DMS 273 (cell line): ENCODE results near the gene CLPTM1.
"Not testable (repeated sequence)": the region's sequence is repeated elsewhere in the genome, so short reads cannot be mapped to it uniquely, and the experiment has no call there.

Experiments used
- DNase-seq: peaks from one replicate; lab custom pipeline; 2025; ENCODE audit not compliant: unreplicated experiment; lab: John Stamatoyannopoulos, UW

The CLPTM1 gene

DNA sequence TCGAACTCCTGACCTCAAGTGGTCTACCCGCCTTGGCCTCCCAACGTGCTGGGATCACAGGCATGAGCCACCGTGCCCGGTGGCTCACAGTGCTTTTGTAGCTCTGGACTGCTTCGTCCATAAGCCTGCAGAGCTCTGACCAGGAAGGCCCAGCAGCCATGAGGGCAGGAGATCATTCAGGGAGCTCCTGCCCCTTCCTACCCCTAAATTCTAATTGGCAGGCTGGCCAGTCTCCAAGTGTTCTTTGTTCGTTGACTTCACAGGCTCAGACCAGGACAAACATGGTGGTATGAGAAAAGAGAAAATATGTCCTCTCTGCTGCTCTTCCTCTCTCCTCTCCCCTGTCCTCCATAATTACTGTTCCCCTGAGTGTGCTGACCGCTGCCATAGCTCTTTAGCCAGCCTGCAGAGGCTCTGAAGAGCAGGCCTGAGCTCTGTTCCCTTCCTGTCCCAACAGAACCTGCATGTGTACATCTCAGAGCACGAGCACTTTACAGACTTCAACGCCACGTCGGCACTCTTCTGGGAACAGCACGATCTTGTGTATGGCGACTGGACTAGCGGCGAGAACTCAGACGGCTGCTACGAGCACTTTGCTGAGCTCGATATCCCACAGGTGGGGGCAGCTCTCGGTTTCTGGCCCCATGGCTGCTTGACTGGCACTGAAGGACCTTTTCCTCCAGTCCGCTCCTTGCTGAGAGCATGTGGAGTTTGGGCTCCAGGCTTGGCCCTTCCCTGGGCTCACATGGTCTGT, 19.0 kb downstream of the CLPTM1 start:
- DNase-seq, result no peak

DNA sequence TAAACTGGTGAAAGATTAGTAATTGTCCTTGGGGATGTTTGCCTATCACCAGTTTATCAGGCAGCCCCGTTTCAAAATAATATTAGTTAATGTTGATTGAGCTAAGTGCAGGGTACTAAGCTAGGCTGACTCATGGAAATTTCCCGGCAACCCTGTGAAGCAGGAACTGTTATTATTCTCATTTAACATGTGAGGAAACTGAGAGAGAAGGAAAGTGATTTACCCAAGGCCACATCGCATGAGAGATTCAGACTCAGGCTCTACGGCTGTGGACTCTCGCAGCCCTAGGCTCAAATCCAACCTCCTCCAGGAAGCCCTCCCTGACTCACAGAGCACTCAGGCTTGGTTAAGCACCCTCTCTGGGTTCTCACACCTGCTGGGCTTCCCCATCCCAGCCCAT, 19.7 kb downstream of the CLPTM1 start:
- DNase-seq, result no peak

DNA sequence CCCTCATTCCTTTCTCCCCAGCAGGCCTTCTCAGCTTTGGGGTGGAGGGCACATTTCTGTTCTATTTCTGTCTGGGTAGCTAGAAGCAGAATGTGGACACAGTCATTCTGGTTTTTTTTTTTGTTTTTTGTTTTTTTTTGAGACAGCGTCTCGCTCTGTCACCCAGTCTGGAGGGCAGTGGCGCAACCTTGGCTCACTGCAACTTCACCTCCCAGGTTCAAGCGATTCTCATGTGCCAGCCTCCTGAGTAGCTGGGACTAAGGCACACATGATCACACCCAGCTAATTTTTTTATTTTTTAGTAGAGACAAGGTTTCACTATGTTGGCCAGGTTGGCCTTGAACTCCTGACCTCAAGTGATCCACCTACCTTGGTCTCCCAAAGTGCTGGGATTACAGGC, 20.3 kb downstream of the CLPTM1 start:
- DNase-seq, result no peak

DNA sequence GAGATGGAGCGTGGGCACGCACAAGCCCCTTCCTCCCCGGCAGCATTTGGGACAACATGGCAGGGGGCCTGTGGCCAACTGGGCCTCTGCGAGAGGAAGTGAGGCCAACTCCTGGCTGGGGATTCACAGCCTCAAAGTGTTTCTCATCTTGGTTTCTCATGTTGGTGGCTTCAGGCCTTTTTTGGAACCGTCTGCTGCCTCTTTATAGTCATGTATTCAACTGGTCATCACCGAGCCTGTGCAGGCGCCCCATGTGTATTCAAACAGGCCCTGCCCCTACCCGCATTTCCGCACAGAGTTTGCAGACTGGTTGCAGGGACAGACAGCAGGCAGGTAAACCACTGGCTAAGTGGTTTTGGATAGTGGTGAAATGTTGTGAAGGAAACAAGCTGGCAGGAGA, 28.8 kb downstream of the CLPTM1 start:
- no peak for DNase-seq

DNA sequence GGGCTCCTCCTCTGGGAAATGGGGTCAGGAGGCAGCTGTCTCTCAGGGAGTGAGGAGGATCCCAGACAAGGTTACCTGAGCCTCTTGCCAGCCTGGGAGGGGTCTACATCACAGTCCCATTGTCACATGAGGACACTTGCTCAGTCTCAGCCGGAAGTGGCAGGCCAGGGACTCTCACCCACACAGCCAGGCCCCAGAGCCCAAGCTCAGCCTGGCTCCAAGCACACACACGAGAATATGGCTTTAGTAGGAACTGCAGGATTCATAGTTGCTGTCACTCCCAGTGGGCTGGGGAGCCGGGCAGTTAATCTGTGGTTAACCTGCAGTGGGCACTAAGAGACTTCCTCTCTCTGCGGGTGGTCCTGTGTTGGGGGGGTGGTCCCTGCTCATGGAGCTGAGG, 30.3 kb downstream of the CLPTM1 start:
- no peak for DNase-seq

DNA sequence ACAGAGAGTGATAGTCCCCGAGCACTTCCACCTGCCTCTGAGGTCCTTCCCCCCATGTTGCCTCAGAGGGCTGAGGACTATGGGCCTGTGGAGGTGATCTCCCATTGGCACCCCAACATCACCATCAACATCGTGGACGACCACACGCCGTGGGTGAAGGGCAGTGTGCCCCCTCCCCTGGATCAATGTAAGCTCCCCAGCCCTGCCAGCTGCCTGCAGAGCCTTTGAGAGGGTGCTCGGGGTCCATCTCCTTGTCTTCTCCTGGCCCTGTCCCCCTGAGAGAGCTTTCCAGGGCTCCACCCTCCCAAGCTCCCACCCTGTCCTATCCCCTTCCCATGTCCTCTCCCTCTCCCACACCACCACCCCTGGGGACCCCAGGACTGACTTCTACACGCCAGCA, 31.2 kb downstream of the CLPTM1 start:
- DNase-seq, result no peak

DNA sequence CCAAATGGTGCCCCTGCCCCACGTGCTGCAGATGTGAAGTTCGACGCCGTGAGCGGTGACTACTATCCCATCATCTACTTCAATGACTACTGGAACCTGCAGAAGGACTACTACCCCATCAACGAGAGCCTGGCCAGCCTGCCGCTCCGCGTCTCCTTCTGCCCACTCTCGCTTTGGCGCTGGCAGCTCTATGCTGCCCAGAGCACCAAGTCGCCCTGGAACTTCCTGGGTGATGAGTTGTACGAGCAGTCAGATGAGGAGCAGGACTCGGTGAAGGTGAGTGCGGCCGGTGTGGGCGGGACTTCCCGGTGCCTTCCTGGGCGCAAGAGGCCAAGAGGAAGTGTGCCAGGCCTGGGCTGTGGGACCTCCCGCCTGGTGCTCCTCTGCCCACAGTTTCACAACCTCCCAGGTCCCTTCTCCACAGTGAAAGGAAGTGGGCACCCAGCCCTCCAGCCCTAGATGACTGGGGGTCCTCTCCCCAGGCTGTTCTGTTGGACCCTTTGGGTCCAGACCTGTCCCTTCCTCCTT, 32.0 kb downstream of the CLPTM1 start:
- no peak for DNase-seq

DNA sequence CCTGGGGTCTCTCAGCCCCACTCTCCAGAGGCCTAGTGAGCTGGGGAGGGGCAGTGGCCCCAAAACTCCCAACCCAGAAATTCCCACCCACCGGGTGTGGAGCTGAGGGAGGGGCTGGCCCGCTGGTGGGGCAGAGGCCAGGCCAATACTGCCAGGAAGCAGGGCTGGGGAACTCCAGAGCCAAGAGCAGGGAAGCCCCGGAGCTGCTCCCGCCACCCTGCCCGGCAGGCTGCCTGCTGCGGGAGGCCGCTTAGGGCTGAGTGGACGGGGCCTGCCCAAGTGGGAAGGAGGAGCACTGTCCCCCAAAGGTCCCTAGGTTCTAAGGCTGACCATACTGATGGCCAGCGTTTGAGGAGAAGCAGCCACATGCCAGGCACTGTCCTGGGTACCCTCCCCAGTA, 33.1 kb downstream of the CLPTM1 start:
- DNase-seq, result no peak

DNA sequence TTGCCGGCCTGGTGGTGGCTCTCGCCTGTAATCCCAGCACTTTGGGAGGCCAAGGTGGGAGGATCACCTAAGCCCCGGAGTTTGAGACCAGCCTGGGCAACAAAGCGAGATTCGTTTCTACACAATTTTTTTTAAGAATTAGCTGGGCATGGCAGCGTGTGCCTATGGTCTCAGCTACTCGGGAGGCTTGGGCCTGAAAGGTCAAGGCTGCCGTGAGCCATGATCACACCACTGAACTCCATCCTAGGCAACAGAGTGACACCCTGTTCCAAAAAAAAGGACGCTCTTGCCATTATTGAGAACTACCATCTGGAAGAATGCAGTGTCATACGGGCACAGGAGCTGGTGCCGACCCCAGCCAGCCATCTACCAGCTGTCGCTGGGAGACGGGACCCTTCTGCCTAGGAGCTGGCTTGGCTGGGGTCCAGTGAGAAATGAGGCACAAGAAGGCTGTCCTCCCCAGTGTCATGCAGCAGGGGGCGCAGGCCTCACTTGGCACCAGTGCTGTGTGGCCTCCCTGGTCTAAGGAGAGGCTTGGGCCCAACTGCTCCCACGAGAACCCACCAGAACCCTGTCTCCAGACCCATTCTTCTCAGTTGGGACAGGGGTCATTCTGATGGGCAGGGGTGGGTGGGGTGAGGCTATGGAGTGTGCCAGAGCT, 33.8 kb downstream of the CLPTM1 start:
- DNase-seq, result peak; percentile 95

DNA sequence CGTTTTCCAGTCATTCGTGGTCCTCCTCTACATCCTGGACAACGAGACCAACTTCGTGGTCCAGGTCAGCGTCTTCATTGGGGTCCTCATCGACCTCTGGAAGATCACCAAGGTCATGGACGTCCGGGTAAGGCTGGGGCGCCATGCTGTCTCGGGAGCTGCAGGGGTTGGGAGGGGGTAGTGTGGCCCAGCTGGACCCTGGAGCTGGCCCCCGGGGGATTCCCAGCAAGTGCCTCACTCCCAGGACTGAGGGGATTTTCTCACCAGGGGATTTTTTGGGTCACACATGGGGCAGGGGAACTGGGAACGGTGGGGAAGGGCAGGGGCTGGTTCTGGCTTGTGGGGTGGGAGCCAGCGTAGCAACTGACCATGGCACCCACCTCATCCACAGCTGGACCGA, 35.3 kb downstream of the CLPTM1 start:
- no peak for DNase-seq

DNA sequence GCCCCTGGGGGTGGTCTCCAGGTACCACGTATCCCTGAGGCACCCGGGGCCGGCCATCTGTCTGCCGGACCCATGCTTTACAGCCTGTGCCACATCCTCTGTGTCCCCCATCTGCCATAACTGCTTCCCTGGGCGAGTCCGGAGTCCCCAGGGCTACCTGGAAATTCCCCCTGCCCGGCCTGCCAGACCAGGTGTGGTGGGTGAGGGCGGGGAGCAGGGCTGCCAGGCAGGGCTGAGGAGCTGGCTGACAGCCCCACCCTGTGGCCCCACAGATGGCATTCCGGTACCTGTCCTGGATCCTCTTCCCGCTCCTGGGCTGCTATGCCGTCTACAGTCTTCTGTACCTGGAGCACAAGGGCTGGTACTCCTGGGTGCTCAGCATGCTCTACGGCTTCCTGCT, 35.8 kb downstream of the CLPTM1 start:
- no peak for DNase-seq

DNA sequence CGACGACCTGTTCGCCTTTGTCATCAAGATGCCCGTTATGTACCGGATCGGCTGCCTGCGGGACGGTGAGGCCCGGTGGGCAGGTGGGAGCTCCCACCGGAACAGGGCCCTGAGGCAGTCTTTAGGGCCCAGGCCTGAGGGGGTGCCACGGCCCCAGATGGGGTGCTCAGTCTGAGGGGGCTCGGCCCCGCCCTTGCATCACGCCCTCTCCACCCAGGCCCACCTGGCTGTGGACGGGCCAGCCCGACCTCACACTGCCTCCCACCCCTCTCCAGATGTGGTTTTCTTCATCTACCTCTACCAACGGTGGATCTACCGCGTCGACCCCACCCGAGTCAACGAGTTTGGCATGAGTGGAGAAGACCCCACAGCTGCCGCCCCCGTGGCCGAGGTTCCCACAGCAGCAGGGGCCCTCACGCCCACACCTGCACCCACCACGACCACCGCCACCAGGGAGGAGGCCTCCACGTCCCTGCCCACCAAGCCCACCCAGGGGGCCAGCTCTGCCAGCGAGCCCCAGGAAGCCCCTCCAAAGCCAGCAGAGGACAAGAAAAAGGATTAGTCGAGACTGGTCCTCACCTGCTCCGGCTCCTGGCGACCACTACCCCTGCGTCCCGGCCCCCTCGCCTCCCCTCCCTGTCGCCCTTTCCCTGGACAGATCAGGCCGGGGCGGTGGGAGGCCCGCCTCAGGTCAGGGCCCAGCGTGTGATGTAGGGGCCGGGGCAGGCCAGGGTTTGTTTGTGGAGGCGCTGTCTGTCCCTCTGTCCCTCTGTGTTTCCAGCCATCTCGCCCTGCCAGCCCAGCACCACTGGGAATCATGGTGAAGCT, 37.4 kb downstream of the CLPTM1 start:
- no peak for DNase-seq

DNA sequence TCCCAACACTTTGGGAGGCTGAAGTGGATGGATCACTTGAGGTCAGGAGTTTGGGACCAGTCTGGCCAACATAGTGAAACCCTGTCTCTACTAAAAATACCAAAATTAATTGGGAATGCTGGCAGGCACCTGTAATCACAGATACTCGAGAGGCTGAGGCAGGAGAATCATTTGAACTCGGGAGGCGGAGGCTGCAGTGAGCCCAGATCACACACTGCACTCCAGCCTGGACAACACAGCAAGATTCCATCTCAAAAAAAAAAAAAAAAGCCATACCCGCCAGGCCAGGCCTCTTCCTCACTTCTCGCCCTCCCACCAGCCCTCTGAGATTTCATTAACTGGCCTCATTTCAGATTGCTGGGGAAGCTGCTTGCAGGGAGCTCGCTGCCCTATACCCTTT, 38.3 kb downstream of the CLPTM1 start:
- DNase-seq, result no peak

DNA sequence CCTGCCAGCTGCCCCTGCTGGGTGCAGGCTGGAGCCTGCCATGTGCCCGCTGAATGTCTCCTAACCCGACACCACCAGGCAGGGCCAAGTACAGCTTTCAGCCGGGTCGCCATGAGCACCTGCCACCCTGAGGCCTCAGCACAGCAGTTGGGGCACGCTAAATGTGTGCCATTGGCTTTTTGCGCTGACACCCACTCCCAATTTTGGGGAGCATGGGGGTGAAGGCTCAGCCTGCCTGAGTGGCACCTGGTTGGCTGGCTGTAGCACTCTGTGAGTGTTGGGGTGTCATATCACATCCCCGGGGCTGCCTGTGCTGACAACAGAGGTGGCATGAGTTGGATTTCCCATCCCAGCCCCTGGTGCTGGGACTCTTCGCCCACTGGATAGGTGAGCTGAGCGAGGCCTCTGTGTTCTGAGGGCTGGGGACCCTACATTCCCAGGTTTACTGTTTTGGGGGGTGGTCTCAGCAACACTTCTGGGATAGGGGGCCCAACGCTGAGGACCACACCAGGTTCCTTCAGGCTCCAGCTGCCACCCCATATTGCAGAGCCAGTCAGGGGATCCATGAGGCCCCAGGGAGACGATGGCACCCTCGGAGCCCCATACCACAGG, 38.9 kb downstream of the CLPTM1 start:
- peak; percentile 23 for DNase-seq

DNA sequence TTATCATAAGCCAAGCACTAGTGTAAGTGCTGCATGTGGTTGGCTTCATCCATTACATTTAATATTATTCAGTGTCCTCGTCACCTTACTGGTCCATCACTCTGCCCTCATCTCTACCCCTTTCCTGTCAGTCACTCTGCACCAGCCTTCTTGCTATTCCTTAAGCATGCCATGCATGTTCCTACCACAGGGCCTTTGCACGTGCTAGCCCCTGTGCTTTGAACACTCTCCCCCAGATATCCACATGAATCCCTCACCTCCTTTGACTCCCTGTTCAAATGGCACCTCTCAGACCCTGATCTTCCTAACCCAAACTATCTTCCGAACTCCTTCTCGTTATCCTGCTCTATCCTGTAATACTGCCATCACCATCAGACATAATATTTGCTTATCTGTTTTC, 42.8 kb downstream of the CLPTM1 start:
- DNase-seq, result no peak

DNA sequence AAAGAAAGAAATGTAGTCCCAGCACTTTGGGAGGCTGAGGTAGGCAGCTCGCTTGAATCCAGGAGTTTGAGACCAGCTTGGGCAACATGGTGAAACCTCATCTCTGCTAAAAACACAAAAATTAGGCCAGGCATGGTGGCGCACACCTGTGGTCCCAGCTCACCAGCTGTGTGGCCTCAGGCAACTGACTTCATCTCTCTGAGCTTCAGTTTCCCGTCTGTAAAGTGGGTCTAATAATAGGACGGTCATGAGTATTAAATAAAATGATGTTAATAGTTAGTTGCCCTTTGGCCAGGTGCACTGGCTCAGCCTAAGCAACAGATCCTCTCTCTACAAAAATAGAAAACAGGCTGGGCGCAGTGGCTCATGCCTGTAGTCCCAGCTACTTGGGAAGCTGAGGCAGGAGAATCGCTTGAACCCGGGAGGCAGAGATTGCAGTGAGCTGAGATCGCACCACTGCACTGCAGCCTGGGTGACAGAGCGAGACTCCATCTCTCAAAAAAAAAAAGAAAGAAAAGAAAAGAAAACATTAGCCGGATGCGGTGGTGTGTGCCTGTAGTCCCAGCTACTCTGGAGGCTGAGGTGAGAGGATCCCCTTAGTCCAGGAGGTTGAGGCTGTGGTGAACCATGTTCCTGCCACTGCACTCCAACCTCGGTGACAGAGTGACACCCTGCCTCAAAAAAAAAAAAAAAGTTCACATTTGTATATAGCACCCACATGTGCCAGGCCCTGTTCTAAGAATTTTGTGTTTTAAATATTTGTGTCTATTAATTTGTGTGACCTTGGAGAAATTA, 44.1 kb downstream of the CLPTM1 start:
- DNase-seq, result not testable (repeated sequence)

DNA sequence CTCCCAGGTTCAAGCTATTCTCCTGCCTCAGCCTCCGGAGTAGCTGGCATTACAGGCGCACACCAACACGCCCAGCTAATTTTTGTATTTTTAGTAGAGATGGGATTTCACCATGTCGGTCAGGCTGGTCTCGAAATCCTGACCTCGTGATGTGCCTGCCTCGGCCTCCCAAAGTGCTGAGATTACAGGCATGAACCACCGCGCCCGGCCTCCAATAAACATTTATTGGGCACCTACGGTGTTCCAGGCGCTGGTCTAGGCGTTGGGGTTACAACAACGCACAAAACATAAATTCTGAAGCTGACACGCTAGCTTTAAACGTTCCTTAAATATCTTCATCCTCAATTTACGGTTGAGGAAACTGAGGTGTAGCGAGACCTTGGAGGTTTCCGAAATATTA, 45.5 kb downstream of the CLPTM1 start:
- not testable (repeated sequence) for DNase-seq

DNA sequence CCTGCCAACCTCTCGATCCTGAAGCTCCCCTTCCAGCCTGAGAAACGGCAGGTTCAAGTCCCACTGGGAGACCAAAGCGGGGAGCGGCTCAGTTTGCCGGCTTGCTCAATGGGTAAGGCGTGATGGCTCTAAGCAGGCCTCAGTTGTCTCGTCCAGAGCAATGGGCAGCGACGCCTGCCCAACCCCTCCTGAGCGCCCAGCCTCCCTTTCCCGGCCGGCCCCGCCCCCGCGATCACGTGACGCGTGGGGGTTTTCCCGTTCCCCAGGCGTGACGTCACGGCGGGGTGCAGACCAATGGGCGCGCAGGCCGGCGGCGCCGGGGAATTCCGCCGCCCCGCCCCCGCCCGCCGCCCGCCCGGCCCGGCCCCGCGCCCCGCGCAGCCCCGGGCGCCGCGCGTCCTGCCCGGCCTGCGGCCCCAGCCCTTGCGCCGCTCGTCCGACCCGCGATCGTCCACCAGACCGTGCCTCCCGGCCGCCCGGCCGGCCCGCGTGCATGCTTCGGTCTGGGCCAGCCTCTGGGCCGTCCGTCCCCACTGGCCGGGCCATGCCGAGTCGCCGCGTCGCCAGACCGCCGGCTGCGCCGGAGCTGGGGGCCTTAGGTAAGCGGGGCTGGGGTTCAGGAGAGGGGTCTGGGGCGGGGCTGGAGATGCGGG, 46.0 kb downstream of the CLPTM1 start, which contains the start of gene RELB:
TSS of gene RELB (plus strand) at position 378 of the 653 bp plus-strand sequence. CDS start at position 494, 116 bp downstream.
- peak; percentile 96 for DNase-seq

DNA sequence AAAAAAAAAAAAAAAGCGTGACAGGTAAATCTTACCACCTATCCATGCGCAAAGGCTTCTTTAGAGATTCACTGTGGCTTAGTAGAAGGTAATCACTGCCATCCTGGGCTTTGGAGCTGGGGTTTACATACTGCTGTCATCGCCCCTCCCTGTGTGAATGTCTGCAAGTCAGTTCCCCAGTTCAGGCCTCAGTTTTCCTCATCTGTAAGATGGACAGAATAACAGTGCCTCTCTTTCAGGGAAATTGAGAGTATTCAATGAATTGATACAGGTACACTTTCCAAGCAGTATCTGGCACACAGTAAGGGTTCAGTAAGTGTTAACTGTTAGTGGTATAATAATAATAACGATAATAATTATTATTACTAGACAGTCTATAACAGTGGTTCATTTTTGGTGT, 48.3 kb downstream of the CLPTM1 start:
- DNase-seq, result no peak

DNA sequence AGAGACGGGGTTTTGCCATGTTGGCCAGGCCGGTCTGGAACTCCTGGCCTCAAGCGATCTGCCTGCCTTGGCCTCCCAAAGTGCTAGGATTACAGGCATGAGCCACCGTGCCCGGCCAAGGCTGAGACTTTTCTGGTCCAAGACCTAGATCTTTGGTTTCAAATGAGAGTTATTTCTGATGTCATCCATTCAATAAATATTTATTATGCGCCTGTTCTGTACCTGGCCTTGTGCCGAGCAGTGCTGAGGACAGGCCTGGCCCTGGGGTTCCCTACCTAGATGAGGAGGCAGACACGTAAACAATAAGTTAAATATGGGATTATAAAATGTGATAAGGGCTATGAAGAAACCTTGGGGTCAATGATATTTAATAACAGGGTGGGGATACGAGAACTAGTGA, 50.6 kb downstream of the CLPTM1 start:
- no peak for DNase-seq
